Inflammatory macrophage (primary cell): ENCODE data around the gene NDUFB10.
A peak's percentile ranks its signal among the peaks of the same experiment; 100 is the strongest.

Source experiments
- DNase-seq, 2 donors: peaks; one replicate each; pipeline ENCODE4 v3.0.0-alpha.2; 2020 to 2022

Gene NDUFB10

GRCh38 chr16:1971796-1972489, 12.6 kb downstream of the NDUFB10 start, which contains the start of gene TBL3:
Gene TBL3 (plus strand): TSS chr16:1972053. CDS start chr16:1972165, 112 bp downstream.
- peak; percentile 95 for DNase-seq

DNA sequence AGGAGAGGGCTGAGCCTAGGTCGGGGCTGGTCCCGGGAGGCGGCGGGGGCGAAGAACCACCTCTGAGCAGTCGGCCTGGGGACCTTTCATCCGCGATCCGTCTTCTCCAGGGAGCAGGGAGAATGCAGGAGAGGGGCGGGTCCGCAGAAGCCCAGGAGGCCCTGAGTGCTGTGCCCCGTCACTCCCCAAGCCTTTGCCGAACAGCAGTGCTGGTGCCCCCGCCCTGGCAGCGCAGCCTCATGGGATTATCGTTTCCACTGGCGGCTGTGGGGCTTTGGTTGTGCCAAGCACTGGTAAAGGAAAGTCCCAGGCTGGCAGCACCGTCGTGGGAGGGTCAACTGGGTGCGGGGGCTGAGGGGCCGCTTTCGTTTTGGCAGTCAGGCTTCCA, 13.1 kb downstream of the NDUFB10 start:
- DNase-seq, result no peak

DNA sequence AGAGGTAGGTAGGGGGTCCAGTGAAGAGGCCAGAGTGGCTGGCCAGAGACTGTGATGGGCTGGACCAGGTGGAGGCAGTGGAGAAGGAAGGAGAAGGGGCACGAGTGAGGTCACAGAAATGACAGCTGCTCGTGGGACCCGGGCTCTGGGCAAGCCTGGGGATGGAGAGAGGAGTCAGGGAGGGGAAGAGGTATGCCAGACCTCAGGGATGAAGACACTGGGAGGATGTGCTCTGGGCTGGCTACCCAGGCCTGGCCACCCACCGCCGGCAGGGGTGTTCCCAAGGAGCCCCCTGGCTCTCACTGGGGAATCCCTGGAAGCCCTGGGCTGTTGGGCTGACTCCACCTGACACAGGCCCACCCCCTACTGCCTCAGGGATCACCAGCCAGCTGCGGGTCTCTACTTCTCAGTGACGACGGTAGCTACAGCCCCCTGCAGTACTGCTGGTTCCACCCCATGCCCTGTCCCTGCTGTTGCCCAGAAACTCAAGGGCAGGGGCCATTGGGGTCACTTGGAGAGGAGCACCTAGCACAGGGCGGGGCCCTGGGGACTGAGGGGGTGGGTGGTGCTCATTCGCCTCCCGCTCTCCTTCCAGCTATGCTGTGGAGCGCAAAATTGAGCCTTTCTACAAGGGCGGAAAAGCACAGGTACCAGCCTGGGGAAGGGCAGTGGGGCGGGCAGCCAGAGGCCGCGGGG, 14.3 kb downstream of the NDUFB10 start:
- DNase-seq, result no peak

DNA sequence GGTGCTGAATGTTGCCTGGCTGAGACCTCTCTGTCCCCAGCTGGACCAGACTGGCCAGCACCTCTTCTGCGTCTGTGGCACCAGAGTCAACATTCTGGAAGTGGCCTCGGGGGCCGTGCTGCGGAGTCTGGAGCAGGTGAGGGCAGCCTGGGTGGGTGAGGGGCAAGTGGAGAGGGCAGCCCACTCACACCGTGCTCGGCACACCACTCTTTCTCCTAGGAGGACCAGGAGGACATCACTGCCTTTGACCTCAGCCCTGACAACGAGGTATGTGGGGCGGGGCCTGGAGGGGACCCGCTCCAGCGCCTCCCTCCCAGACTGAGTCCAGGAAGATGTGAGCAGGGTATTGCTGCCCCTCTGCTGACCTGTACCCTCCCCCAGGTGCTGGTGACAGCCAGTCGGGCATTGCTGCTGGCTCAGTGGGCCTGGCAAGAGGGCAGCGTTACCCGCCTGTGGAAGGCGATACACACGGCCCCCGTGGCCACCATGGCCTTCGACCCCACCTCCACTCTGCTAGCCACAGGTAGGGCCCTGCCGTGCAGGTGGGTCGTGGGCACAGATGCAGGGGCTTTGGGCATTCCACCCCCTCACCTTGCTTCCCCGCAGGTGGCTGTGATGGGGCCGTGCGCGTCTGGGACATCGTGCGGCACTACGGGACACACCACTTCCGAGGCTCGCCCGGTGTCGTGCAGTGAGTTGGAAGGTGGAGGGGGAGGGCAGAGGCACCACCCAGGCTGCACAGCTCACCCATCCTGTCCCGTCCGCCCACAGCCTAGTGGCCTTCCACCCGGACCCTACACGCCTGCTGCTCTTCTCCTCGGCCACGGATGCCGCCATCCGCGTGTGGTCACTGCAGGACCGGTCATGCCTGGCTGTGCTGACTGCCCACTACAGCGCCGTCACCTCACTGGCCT, 15.1 kb downstream of the NDUFB10 start:
- DNase-seq, result no peak

- DNase-seq, result no peak
These were observed 16.3 kb downstream of the NDUFB10 start for GRCh38 chr16:1975432-1976215.

DNA sequence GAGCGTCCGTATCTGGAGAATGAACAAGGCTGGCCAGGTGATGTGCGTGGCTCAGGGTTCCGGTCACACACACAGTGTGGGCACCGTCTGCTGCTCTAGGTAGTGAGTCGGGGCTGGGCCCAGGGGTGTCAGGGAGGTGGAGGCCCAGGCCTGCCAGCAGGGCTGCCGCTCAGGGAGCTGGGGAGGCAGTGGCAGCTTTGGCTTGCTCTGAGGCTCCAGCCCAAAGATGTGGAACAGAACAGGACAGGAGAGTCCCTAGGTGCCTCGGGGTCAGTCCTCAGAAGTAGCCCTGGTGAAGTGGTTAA, 16.8 kb downstream of the NDUFB10 start:
- DNase-seq, result no peak

DNA sequence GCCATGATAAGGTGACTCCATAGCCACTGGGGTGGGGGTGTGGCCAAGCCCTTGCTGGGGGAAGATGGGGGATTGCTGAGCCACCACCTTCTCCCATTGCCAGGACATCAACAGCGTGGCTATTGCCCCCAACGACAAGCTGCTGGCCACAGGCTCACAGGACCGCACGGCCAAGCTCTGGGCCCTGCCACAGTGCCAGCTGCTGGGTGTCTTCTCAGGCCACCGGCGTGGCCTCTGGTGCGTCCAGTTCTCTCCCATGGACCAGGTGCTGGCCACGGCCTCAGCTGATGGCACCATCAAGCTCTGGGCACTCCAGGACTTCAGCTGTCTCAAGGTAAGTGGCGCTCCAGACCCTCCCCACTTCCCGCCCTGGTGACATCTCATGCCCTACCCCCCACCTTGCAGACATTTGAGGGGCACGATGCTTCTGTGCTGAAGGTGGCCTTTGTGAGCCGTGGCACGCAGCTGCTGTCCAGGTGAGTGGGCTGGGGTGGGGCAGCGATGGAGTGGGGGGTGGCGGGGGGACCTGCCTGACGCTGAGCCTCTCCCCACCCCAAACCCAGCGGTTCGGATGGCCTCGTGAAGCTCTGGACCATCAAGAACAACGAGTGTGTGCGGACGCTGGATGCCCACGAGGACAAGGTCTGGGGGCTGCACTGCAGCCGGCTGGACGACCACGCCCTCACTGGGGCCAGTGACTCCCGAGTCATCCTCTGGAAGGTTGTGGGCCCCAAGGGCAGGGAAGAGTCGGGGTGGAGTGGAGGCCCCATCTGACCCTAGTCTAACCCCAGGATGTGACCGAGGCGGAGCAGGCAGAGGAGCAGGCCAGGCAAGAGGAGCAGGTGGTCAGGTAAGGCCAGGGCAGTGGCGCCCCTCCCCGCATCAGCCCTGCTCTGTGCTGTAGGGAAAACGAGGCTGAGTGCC, 17.9 kb downstream of the NDUFB10 start:
- DNase-seq, result no peak

DNA sequence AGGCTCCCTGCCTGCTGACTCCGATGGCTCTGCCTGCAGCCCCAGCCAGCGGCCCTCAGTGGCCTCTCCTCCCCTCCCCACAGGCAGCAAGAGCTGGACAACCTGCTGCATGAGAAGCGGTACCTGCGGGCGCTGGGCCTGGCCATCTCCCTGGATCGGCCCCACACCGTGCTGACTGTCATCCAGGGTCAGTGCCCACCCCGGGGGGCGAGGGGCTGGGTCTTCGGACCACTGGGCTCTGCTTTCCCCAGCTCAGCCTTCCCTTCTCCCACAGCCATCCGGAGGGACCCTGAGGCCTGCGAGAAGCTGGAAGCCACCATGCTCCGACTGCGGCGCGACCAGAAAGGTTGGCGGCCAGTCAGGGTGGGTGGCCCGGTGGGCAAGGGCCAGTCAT, 18.5 kb downstream of the NDUFB10 start:
- DNase-seq, result no peak

DNA sequence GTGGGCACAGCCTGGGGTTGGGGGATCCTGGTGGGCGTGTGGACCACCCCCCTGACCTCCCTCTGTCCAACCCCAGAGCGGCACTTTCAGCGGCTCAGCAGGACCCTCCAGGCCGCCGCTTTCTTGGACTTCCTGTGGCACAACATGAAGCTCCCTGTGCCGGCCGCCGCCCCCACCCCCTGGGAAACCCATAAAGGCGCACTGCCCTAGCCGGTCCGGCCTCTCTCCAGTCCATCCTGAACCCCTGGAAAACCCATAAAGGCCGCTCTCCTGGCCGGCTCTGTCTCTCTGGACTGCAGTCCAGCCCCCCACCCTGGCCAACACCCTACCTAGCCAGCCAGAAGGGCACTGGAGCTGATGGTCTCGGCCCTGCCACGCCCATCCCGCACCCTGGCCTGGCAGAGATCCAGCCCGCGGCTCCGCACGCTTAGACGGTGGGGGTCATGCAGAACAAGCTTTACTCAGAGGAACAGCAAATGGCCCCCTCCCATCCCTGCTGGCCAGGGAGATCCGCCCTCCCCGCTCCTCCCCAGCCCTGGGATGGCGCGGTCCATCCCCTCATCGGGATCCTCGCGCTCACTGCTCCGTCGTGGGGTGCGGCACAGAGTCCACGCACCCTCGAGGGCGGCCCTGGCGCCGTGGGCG, 19.3 kb downstream of the NDUFB10 start:
- no peak for DNase-seq

DNA sequence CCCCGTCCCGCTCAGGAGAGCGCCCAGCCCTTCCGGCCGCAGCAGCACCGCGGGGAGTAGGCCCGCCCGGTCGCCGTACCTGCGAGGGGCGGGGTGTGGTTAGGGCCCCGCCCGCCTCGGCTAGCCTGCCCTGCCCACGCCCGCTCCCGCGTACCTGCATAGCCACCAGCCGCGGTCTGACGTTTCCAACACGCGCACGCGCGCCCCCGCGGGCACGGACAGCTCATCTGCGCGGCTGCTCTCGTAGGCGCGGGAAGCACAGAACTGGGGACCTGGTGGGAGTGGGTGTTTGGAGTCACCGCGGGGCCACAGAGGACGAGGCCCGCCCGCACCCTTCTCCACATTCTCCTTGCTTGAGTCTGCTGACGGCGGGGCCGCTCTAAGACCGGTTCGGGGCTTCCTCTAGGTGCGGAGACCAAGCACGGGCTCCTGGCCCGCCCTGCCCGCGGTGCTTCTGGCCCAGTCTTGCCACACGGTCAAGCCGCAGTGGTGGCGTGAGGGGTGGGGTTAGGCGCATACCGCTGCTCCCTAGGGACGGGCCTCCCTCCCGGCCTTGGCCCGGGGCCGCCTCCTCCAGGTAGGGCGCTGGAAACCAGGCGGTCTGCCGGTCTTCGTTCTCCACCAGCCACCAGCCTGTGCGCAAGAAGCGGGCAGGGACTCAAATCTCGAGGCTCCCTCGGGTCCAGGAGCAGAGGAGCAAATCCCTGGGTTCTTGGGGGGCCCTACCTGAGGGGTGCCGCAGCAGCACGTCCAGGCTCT, 20.1 kb downstream of the NDUFB10 start:
- no peak for DNase-seq

GRCh38 chr16:1980030-1980769, 20.9 kb downstream of the NDUFB10 start:
- no peak for DNase-seq

DNA sequence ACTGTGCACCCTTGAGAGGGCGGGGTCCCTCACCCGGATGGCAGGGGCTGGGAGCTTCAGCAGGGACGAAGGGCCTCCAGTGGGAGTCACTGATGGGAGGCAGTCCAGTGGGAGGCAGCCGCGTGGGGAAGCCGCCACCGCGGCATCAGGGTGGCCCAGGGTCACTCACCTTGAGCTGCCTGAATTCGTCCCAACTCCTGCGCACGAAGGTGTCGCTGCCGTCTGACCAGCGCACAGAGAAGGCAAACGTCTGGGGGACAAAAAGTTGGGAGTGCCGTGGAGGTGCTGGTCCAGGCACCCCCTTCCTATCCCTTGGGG, 21.4 kb downstream of the NDUFB10 start:
- DNase-seq, result no peak

GRCh38 chr16:1981398-1981836, 22.1 kb downstream of the NDUFB10 start, which contains the start of gene NOXO1:
Gene NOXO1 (minus strand): TSS chr16:1981469. CDS start chr16:1981179, 290 bp downstream.
- DNase-seq, result no peak

DNA sequence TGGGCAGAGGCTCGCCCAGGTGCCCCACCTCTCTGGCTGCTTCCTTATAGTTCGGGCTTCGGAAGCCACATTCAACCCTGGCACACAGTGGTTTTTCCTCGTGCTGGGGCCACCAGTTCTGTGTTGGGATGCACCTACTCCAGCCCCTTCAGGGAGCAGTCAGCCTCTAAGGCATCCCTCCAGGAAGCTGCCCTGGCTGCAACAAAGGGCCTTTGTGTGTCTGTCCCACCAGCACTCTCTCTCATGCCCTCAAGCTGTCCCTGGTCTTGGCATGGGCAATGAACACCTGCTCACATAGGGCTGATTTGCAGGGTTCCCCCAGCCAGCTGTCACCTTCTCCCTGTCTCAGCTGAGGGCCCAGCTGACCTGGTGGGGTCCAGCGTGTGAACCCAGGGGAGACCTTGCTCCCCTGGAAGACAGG, 22.7 kb downstream of the NDUFB10 start:
- DNase-seq, result no peak

GRCh38 chr16:1982991-1983543, 23.7 kb downstream of the NDUFB10 start:
- DNase-seq, result no peak

GRCh38 chr16:1983544-1984346, 24.4 kb downstream of the NDUFB10 start, which contains the start of gene GFER:
Gene GFER (plus strand): TSS chr16:1984193. CDS start chr16:1984219, 26 bp downstream.
- peak; percentile 92 to 95 for DNase-seq

DNA sequence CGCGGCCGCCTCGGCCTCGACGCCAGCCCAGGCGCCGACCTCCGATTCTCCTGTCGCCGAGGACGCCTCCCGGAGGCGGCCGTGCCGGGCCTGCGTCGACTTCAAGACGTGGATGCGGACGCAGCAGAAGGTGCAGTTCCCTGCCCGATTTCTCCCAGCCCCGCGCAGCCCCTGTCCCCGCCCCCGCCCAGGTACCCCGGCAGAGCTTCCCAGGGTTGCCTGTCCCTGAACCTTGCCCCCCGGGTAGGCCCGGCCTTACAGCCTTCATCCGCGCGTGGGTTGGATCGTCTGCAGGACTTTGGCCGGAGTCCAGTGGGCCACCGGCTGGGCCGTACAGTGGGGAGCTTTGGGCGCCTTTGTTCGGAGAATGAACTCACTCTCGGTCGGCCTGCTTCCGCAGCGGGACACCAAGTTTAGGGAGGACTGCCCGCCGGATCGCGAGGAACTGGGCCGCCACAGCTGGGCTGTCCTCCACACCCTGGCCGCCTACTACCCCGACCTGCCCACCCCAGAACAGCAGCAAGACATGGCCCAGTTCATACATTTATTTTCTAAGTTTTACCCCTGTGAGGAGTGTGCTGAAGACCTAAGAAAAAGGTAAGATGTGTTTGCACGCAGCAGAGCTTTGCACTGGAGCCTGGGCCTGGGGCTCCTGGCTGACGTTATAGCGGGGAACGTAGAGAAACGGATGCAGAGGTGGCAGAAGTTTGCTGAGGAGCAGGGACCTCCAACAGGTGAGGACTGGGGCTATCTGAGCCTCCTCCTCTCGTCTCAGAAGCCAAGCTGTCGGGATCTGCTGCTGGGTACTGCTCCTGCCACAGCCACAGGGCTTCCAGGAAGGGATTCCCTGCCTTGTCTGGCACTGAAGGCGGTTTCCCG, 25.2 kb downstream of the NDUFB10 start:
- DNase-seq, result no peak
